Thymus (tissue), 11 donors: Measurements from ENCODE around the gene MGAT4B. TPM values are rescaled to one million over a fixed set of nuclear protein-coding genes. Genes with fewer than 3 reads are reported as not detected.
"Not testable (repeated sequence)": the region's sequence is repeated elsewhere in the genome, so short reads cannot be mapped to it uniquely, and the experiment has no call there.

Experiments used
- DNase-seq, 9 donors: peaks; one replicate each; pipeline ENCODE4 v3.0.0-alpha.2; 2013; ENCODE audit warnings: low spot score in 9 of 9, low read depth in 6 of 9, missing footprints in 1 of 9
- H3K27ac ChIP-seq, 2 donors: one replicate each; pipeline ENCODE4 v1.5.1; 2013; ENCODE audit warnings: control low read depth in 1 of 2, low read depth in 1 of 2, low read length in 1 of 2, mild to moderate bottlenecking in 1 of 2, moderate library complexity in 1 of 2
- H3K27me3 ChIP-seq, 2 donors: one replicate each; pipeline ENCODE4 v1.5.1; 2013; ENCODE audit warnings: low read length in 1 of 2; ENCODE audit not compliant: control insufficient read depth in 2 of 2, insufficient read depth in 1 of 2
- H3K36me3 ChIP-seq, 2 donors: one replicate each; pipeline ENCODE4 v1.5.1; 2013; ENCODE audit warnings: low read length in 1 of 2, mild to moderate bottlenecking in 1 of 2, moderate library complexity in 1 of 2; ENCODE audit not compliant: control insufficient read depth in 2 of 2, insufficient read depth in 2 of 2
- H3K4me1 ChIP-seq, 2 donors: one replicate each; pipeline ENCODE4 v1.5.1; 2013; ENCODE audit warnings: low read length in 2 of 2; ENCODE audit not compliant: control insufficient read depth in 2 of 2, insufficient read depth in 2 of 2
- H3K4me3 ChIP-seq, 2 donors: one replicate each; pipeline ENCODE4 v1.5.1; 2013; ENCODE audit warnings: low read length in 2 of 2, control low read depth in 1 of 2, mild to moderate bottlenecking in 1 of 2
- H3K9me3 ChIP-seq, 2 donors: one replicate each; pipeline ENCODE4 v1.5.1; 2013; ENCODE audit warnings: low read length in 1 of 2, mild to moderate bottlenecking in 1 of 2; ENCODE audit not compliant: control insufficient read depth in 2 of 2, insufficient read depth in 1 of 2
- WGBS: extraction: QIAGEN DNeasy Blood & Tissue Kit; methylation state at CpG from one replicate; pipeline ENCODE4 v1.1.7; 2013; 5-methylcytosine and 5-hydroxymethylcytosine counted together
- polyA plus RNA-seq: library from polyadenylated mRNA; stranded (reverse); fragments of 200-250 nt; gene quantifications from one replicate; pipeline ENCODE4 v1.2.3, GENCODE V29; 2013
- total RNA-seq: library from RNA; stranded (reverse); fragments of 120-200 nt; gene quantifications from one replicate; pipeline ENCODE4 v1.2.4, GENCODE V29; 2013
- donor health status: healthy.

Gene MGAT4B
- total and polyA plus RNA-seq, 2 donors, result 23.6 to 56.7 TPM

DNA sequence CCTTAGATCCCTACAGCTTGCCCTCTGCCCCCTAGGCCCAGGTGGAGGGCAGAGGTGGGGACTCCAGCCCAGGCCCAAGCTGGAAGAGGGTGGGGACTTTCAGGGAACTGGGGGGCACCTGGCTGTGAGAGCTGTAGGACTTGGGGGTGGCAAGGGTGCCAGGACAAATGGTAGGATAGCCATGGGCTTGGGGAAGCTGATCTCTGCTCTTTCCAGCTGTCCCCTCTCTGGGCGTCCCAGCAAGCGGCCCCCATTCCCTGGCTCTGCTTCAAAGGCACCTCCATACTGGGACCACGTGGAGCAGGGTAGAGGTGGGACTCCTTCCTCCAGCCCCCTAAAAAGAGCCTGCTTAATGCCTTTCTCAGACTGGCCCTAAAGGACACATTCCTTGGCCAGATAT is 12.5 kb downstream of the MGAT4B start:
- peaks cover 17 to 18% of the 10 kb centered on the region in 2 donors for H3K36me3 ChIP-seq
- DNase-seq, result no peak
- H3K9me3 ChIP-seq, result peaks cover 2 to 9% of the 10 kb centered on the region in 2 donors
- no peak overlapping the region for H3K4me3 ChIP-seq
- 74% methylated on average over 3 of the region's 3 CpGs for WGBS
- peaks cover 10 to 29% of the 10 kb centered on the region in 2 donors for H3K4me1 ChIP-seq
- peaks cover 3 to 38% of the 10 kb centered on the region in 2 donors for H3K27me3 ChIP-seq
- H3K27ac ChIP-seq, result peak overlapping the region in 1 of 2 donors; percentile 36

DNA sequence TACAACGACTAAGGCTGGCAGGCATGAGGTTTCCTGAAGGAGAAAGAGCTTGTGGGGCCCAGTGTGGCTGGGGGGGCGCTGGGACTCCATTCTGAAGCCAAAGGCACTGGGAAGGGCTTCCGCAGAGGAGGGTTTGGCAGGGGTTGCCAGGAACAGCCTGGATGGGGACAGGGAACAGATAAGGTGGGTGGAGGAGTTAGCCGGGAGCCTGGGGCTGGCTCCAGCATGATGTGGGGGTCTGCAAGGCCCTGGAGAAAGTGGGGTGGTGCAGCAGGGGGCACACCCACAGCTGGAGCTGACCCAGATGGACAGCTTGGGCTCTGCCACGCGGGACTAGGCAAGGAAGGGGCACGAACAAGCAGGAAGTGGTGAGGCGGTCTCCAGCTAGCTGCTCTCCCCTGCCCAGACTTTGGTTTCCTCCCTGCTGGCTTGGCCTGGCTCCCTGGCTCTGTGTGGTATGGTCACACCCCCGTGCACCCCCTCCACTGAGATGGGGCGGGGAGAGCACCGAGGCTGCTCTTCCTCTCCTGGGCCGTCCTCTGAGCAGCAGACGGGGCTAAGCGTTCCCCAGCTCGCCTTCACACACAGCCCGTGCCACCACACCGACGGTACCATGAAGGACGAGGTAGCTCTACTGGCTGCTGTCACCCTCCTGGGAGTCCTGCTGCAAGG is 13.1 kb downstream of the MGAT4B start, which contains the start of gene LTC4S:
LTC4S (plus strand) TSS at position 519 of the 672 bp plus-strand sequence; CDS start at position 614, 95 bp downstream.
- WGBS, result 13% methylated on average over 19 of the region's 19 CpGs
- Histone ChIP-seq H3K36me3 (peaks cover 12% of the 10 kb centered on the region in 2 donors), H3K4me1 (peaks cover 10 to 29% of the 10 kb centered on the region in 2 donors), H3K4me3 (no peak within 1 kb of the TSS), H3K27me3 (peaks cover 3 to 38% of the 10 kb centered on the region in 2 donors), H3K27ac (peak within 1 kb of the TSS; percentile 26 to 36), H3K9me3 (peaks cover 0 to 14% of the 10 kb centered on the region in 2 donors)
- peak in 1 of 9 donors; percentile 45 for DNase-seq

DNA sequence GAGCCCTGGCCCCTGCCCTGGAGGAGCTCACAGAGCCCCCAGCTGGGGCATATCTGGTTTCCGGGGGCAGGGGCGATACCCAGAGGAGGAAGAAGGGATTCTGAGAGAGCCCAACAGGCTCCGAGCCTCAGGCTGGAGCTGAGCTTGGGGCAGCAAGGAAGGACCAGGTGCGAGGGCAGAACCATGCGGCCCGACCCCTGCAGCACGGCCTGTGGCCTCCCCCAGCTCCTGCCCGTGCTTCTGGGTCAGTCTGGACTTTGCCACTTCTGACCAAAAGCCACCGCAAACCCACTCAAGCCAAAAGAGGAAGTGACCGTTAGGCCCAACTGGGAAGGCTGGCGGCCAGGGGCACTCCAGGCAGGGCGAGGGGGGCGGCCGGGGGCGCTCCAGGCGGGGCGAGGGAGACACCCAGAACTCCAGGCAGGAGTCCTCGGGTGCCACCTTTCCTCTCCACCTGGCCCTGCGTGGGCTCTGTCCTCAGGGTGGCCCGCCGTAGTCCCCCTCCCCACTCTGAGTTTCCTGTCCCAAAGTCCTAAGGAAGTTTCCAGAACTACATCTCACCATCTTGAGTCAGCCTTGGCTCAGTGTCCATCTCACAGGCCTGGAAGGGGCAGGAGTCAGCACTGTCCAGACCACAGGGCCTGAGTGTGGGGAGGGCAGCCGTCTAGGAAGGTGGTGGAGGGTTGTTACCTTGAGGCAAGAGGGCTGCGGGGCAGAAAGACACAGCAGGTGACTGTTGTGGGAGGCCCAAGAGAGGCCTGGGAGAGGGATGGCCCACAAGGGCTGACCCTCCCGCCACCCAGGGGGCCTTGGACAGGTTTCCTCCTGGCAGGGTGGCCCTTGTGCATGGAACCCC is 13.8 kb downstream of the MGAT4B start:
- Histone ChIP-seq H3K27ac (peak overlapping the region in 1 of 2 donors; percentile 26), H3K4me1 (peaks cover 10 to 29% of the 10 kb centered on the region in 2 donors), H3K27me3 (peaks cover 3 to 38% of the 10 kb centered on the region in 2 donors), H3K9me3 (peaks cover 0 to 16% of the 10 kb centered on the region in 2 donors), H3K4me3 (no peak overlapping the region), H3K36me3 (peaks cover 6 to 7% of the 10 kb centered on the region in 2 donors)
- DNase-seq, result no peak
- WGBS, result 72% methylated on average over 24 of the region's 24 CpGs

DNA sequence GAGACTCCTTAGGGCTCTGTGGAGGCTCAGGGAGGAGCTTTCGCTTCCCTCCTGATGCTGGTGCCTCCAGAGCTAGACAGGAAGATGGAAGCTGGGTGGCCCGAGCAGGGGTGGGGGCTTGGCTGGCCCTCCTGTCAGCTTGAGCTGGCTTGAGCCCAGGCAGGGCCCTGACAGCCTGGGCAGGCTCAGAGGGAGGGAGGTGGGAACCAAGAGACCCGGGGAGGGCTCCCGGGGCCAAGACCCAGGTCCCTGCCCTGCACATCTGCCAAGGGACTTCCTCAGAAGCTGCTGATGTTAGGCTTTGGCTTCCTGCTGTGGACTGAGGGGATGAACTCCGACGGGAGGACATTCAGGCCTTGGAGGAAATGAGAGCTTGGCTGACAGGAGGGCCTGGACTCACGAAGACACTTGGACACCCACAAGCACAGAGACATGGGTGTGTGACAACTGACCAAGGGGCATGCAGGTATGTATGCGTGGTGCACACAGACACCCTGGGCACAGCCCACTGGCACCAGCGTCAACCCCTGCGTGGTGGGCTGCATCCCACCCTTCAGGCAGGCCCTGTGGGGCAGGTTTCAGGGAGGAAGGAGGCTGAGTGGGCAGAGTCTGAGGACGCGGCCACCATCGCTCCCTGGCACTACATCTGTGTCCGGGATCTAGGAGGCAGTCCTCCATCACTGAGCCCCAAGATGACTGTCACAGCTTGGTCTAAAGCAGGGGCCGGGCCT is 14.6 kb downstream of the MGAT4B start:
- peaks cover 10 to 29% of the 10 kb centered on the region in 2 donors for H3K4me1 ChIP-seq
- DNase-seq, result no peak
- 60% methylated on average over 15 of the region's 15 CpGs for WGBS

DNA sequence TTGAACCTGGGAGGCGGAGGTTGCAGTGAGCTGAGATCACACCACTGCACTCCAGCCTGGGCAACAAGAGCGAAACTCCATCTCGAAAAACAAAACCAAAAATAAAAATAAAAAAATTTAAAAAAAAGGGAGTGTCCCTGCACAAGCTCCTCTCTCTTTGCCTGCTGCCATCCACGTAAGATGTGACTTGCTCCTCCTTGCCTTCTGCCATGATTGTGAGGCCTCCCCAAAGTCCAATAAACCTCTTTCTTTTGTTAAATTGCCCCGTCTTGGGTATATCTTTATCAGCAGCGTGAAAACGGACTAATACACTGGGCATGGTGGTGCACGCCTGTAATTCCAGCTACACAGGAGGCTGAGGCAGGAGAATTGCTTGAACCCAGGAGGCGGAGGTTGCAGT is 17.4 kb downstream of the MGAT4B start:
- 97% methylated on average over 9 of the region's 9 CpGs for WGBS
- H3K36me3 ChIP-seq, DNase-seq, H3K27ac ChIP-seq, H3K4me3 ChIP-seq: not testable (repeated sequence)
- H3K4me1 ChIP-seq, result peaks cover 5 to 11% of the 10 kb centered on the region in 2 donors
- H3K27me3 ChIP-seq, result peaks cover 0 to 19% of the 10 kb centered on the region in 2 donors
- H3K9me3 ChIP-seq, result peaks cover 0 to 11% of the 10 kb centered on the region in 2 donors

More for the DNA sequence above, 14.6 kb downstream of the MGAT4B start:
- H3K27ac ChIP-seq, result no peak overlapping the region
- H3K4me3 ChIP-seq, result no peak overlapping the region
- H3K27me3 ChIP-seq, result peaks cover 3 to 38% of the 10 kb centered on the region in 2 donors
- H3K9me3 ChIP-seq, result peaks cover 0 to 16% of the 10 kb centered on the region in 2 donors
- peaks cover 0 to 2% of the 10 kb centered on the region in 2 donors for H3K36me3 ChIP-seq

DNA sequence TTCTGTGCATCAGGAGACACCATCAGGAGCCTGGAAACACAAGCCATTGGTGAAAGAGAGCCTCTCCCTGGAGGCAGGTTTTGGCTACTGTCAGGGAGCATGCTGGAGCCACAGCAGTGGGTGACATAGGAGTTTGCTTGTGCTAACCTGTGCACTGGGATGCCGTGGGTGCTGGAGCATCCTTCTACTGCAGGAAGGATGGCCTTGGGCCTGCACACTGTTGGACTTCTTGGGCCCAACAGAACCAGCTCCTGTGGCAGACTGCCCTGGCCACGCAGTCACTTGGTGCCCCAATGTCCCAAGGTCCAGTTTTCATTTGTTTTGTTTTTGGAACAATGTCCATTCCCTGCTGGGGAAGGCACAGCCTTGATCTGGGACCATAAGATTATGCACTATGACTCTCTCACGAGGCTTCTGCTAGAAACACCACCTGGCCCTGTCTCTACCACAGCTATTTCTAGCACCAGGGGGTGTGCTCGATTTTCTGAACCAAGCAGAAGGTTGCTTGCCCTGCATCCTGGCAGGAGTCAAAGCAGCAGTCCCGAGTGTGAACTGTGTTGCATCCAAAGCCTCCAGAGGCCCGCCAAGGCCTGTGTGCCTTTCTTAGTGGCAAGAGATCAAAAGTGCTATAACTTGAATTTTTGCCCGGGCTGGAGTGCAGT is 18.3 kb downstream of the MGAT4B start:
- DNase-seq, result no peak
- Histone ChIP-seq H3K36me3 (no peaks in the 10 kb centered on the region), H3K9me3 (peaks cover 0 to 11% of the 10 kb centered on the region in 2 donors), H3K27me3 (peaks cover 0 to 9% of the 10 kb centered on the region in 2 donors), H3K4me3 (no peak overlapping the region), H3K4me1 (peaks cover 0 to 1% of the 10 kb centered on the region in 2 donors), H3K27ac (no peak overlapping the region)
- 92% methylated on average over 7 of the region's 7 CpGs for WGBS

DNA sequence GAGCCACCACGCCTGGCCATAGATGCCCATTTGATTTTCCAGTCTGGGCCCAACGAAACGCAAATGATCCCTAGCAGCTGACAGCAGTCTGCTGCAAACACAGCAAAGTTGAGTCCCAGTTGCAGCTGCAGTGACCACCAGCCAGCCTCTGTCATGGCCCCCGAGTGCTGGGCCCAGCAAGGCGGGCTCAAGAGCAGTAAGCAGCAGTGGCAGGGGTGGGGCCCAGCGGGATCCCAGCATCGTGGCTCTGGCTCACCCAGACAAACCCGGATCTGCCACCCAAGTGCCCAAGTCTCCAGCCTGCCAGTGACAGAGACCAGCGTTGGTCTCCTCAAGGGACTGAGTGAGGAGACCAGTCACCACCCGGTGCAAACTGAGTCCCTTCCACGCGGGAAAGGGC is 19.8 kb downstream of the MGAT4B start:
- Histone ChIP-seq H3K27me3 (no peaks in the 10 kb centered on the region), H3K4me1 (no peaks in the 10 kb centered on the region), H3K4me3 (no peak overlapping the region), H3K9me3 (peaks cover 0 to 11% of the 10 kb centered on the region in 2 donors), H3K27ac (no peak overlapping the region), H3K36me3 (peaks cover 0 to 10% of the 10 kb centered on the region in 2 donors)
- WGBS, result 96% methylated on average over 12 of the region's 12 CpGs
- no peak for DNase-seq

DNA sequence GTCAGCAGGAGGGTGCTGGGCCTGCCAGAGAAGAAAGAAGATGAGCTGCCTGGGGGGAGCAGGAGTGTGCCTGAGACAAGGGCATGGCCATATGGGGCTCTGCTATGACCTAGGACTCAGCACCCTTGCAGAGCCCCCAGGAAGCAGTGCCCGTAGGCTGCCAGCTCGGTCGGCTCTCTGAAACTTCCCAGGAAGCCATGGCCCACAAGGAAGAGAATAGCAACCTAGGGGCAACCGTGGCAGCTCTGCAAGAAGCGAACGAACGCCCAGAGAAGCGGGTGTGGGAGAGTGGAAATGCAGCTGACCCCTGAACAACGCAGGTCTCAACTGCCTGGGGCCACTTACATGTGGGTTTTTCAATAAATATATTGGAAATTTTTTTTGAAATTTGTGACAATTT is 23.5 kb downstream of the MGAT4B start:
- no peaks in the 10 kb centered on the region for H3K9me3 ChIP-seq
- H3K27me3 ChIP-seq, result no peaks in the 10 kb centered on the region
- H3K4me1 ChIP-seq, result no peaks in the 10 kb centered on the region
- no peak overlapping the region for H3K4me3 ChIP-seq
- peaks cover 14 to 28% of the 10 kb centered on the region in 2 donors for H3K36me3 ChIP-seq
- 97% methylated on average over 9 of the region's 9 CpGs for WGBS
- DNase-seq, result no peak
- H3K27ac ChIP-seq, result no peak overlapping the region
